PC-9 (cell line): ENCODE data around the gene ZNF350.

Experiments
- CTCF ChIP-seq: fragments of 200-600 bp; sonication (generic); conservative IDR thresholded peaks from 2 replicates; pipeline ENCODE4 v1.6.1; 2017; ENCODE audit warnings: mixed run types, antibody characterized with exemption, mild to moderate bottlenecking, moderate library complexity
- EZH2 ChIP-seq: fragments of 200-600 bp; sonication (generic); IDR thresholded peaks from 2 replicates; pipeline ENCODE4 v1.8.0; 2017; ENCODE audit warnings: antibody characterized with exemption, low read depth

- no peak for TF ChIP-seq CTCF
- no peak for TF ChIP-seq EZH2
Measured at GRCh38 chr19:51976852-51977251, 9.8 kb downstream of the ZNF350 start.
